Upper lobe of left lung (tissue), 6 donors: ENCODE results near the gene KLHL10. TPM values are rescaled to one million over a fixed set of nuclear protein-coding genes. Genes with fewer than 3 reads are reported as not detected.
"Not testable (repeated sequence)": the region's sequence is repeated elsewhere in the genome, so short reads cannot be mapped to it uniquely, and the experiment has no call there.

Source experiments
- ATAC-seq, 2 donors: fragments of 200-7000 bp; cut with Tn5 transposase; one replicate each; pipeline ENCODE4 v1.9.1; 2022; ENCODE audit warnings: mild to moderate bottlenecking in 2 of 2, moderate library complexity in 2 of 2; ENCODE audit not compliant: low FRiP score in 2 of 2
- DNase-seq, 2 donors: peaks; one replicate each; pipeline ENCODE4 v3.0.0-alpha.2; 2019 to 2020
- H3K27ac ChIP-seq, 4 donors: fragments of 200-600 bp; sonication (generic); one replicate each; pipeline ENCODE4 v1.5.1; 2016 to 2019
- H3K27me3 ChIP-seq, 4 donors: fragments of 200-600 bp; sonication (generic); one replicate each; pipeline ENCODE4 v1.5.1; 2017 to 2019
- H3K36me3 ChIP-seq, 4 donors: fragments of 200-600 bp; sonication (generic); one replicate each; pipeline ENCODE4 v1.5.1; 2016 to 2019
- H3K4me1 ChIP-seq, 4 donors: fragments of 200-600 bp; sonication (generic); one replicate each; pipeline ENCODE4 v1.5.1; 2018 to 2019
- H3K4me3 ChIP-seq, 4 donors: fragments of 200-600 bp; sonication (generic); one replicate each; pipeline ENCODE4 v1.5.1; 2017 to 2019; ENCODE audit warnings: mild to moderate bottlenecking in 2 of 4, moderate library complexity in 1 of 4
- H3K9me3 ChIP-seq, 4 donors: fragments of 200-600 bp; sonication (generic); one replicate each; pipeline ENCODE4 v1.5.1; 2018 to 2019
- EP300 ChIP-seq, 4 donors: sonication (generic); formaldehyde crosslinking; IDR thresholded peaks; one replicate each; pipeline ENCODE4 v1.5.1; 2017; ENCODE audit warnings: antibody characterized with exemption in 4 of 4, control low read depth in 2 of 4
- POLR2A ChIP-seq, 4 donors: fragments of 450-650 bp; IDR thresholded peaks; one replicate each; pipeline ENCODE4 v1.5.1; 2016 to 2017; ENCODE audit warnings: antibody characterized with exemption in 4 of 4, mild to moderate bottlenecking in 2 of 4
- POLR2AphosphoS5 ChIP-seq, 2 donors: sonication (generic); formaldehyde crosslinking; IDR thresholded peaks; one replicate each; pipeline ENCODE4 v1.5.1; 2017; ENCODE audit warnings: antibody characterized with exemption in 2 of 2
- WGBS, 2 donors: methylation state at CpG; one replicate each; pipeline ENCODE4 v1.1.5; 2017 to 2018; 5-methylcytosine and 5-hydroxymethylcytosine counted together
- total RNA-seq, 6 donors: library from RNA; depleted of rRNA in 4 of 6; stranded (reverse); fragments of >200 nt in 4 of 6; gene quantifications; one replicate each; pipeline versions ENCODE4 v1.1.0 to v1.2.1, GENCODE V29; 2016 to 2021
- TF ChIP-seq, protein P1 (sequence below), 6 experiments: fragments of 450-650 bp in 4 of 6; fragments of 200-600 bp in 2 of 6; sonication (generic) in 2 of 6; IDR thresholded peaks; one replicate each; pipeline ENCODE4 v1.5.1; 2016 to 2019; ENCODE audit warnings: antibody characterized with exemption in 6 of 6
- donor health status: DM: no; HTN: no; CAD: no; lungs with moderate emphysema.
- donor health status: DM: no; HTN: yes; CAD: no; lungs with severe emphysema.

KLHL10 gene
- total RNA-seq, 6 donors from 2014 or later, result 0.17 to 1.1 (median 0.37) TPM; not detected in 3

DNA sequence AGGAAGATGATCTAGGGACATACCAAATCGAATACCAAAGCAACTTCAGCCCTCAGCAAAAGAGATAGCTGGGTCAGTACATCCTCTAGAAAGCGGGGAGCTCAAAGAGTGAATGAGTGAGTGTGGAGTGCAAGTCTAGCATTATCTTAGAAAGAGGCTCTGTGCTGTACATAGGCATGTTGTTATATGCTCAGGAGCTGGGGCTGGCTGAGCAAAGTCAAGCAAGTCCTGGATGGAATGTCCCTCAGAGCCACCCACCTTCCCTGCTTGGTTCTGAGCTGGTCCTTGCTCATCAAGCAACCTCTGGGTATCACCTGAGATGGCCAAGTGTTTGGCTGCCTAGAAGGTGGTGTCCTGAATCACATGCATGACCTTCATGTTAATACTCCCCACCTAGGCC is 32.5 kb downstream of the KLHL10 start:
- Histone ChIP-seq H3K36me3 (peaks cover 6 to 86% (median 58%) of the 10 kb centered on the region in 4 donors), H3K4me3 (no peak overlapping the region), H3K27ac (peak overlapping the region in 2 of 4 donors; percentile 4 to 30), H3K4me1 (peaks cover 0 to 5% (median 0%) of the 10 kb centered on the region in 4 donors), H3K27me3 (no peaks in the 10 kb centered on the region), H3K9me3 (no peaks in the 10 kb centered on the region)
- TF ChIP-seq, protein P1, sequence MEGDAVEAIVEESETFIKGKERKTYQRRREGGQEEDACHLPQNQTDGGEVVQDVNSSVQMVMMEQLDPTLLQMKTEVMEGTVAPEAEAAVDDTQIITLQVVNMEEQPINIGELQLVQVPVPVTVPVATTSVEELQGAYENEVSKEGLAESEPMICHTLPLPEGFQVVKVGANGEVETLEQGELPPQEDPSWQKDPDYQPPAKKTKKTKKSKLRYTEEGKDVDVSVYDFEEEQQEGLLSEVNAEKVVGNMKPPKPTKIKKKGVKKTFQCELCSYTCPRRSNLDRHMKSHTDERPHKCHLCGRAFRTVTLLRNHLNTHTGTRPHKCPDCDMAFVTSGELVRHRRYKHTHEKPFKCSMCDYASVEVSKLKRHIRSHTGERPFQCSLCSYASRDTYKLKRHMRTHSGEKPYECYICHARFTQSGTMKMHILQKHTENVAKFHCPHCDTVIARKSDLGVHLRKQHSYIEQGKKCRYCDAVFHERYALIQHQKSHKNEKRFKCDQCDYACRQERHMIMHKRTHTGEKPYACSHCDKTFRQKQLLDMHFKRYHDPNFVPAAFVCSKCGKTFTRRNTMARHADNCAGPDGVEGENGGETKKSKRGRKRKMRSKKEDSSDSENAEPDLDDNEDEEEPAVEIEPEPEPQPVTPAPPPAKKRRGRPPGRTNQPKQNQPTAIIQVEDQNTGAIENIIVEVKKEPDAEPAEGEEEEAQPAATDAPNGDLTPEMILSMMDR (IDR thresholded peaks at IDR 0.05), result no peak
- TF ChIP-seq EP300 (IDR thresholded peaks at IDR 0.05), result no peak
- TF ChIP-seq POLR2A (IDR thresholded peaks at IDR 0.05), result no peak
- no peak for TF ChIP-seq POLR2AphosphoS5 (IDR thresholded peaks at IDR 0.05)
- 87 to 92% methylated on average over 2 of the region's 2 CpGs for WGBS, 2 donors
- no peak for ATAC-seq
- no peak for DNase-seq

DNA sequence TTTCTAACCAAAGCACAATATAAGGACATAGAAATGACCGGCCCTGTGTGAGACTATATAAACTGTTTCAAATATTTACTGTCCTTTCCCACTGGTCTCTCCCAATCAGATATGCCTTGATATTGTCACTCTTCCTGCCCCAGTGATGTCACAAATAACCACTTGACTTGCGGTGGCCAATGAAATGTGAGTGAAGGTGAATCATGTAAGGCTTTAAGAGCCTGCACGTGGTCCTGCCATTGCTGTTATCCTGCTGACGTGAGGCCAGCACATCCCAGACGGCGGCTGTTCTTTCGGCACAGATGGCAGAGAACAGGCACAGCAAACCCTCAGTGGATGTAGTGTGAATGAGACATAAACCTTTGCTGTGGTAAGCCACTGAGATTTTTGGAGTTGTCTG is 33.0 kb downstream of the KLHL10 start:
- 89% methylated on average over 7 of the region's 7 CpGs for WGBS, 2 donors
- peaks cover 6 to 89% (median 58%) of the 10 kb centered on the region in 4 donors for H3K36me3 ChIP-seq
- DNase-seq (no peak), ATAC-seq (no peak)
- H3K9me3 ChIP-seq, result no peaks in the 10 kb centered on the region
- no peaks in the 10 kb centered on the region for H3K27me3 ChIP-seq
- H3K4me3 ChIP-seq, result no peak overlapping the region
- peaks cover 0 to 3% (median 0%) of the 10 kb centered on the region in 4 donors for H3K4me1 ChIP-seq
- TF ChIP-seq, protein P1 (IDR thresholded peaks at IDR 0.05), result no peak
- TF ChIP-seq EP300 (IDR thresholded peaks at IDR 0.05), result no peak
- TF ChIP-seq POLR2A (IDR thresholded peaks at IDR 0.05), result no peak
- no peak for TF ChIP-seq POLR2AphosphoS5 (IDR thresholded peaks at IDR 0.05)
- no peak overlapping the region for H3K27ac ChIP-seq

DNA sequence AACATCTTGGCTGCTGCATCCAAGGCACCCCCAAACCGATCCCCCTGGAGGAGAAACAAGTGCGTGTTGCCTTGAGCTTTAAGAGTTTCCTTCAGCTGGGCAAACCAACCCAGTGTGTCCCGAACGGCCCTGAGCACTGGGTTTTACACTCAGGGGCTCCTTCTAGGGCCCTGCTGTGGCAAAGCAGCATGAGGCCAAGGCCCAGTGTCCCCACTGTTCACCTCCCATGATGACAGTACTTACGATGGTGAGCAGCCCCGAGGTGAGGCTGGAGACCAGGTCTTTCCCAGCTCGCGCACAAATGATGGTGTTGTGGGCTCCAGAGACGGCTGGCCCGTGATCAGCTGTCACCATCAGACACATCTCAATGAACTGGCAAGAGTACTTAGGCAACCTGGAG is 34.2 kb downstream of the KLHL10 start:
- WGBS, 2 donors, result 95 to 96% methylated on average over 10 of the region's 10 CpGs
- ATAC-seq (no peak), DNase-seq (no peak)
- H3K27me3 ChIP-seq, result no peaks in the 10 kb centered on the region
- peaks cover 0 to 3% (median 0%) of the 10 kb centered on the region in 4 donors for H3K4me1 ChIP-seq
- H3K27ac ChIP-seq, result no peak overlapping the region
- no peaks in the 10 kb centered on the region for H3K9me3 ChIP-seq
- H3K4me3 ChIP-seq, result no peak overlapping the region
- no peak for TF ChIP-seq POLR2AphosphoS5 (IDR thresholded peaks at IDR 0.05)
- no peak for TF ChIP-seq POLR2A (IDR thresholded peaks at IDR 0.05)
- TF ChIP-seq, protein P1 (IDR thresholded peaks at IDR 0.05), result no peak
- no peak for TF ChIP-seq EP300 (IDR thresholded peaks at IDR 0.05)
- H3K36me3 ChIP-seq, result peaks cover 6 to 88% (median 60%) of the 10 kb centered on the region in 4 donors

DNA sequence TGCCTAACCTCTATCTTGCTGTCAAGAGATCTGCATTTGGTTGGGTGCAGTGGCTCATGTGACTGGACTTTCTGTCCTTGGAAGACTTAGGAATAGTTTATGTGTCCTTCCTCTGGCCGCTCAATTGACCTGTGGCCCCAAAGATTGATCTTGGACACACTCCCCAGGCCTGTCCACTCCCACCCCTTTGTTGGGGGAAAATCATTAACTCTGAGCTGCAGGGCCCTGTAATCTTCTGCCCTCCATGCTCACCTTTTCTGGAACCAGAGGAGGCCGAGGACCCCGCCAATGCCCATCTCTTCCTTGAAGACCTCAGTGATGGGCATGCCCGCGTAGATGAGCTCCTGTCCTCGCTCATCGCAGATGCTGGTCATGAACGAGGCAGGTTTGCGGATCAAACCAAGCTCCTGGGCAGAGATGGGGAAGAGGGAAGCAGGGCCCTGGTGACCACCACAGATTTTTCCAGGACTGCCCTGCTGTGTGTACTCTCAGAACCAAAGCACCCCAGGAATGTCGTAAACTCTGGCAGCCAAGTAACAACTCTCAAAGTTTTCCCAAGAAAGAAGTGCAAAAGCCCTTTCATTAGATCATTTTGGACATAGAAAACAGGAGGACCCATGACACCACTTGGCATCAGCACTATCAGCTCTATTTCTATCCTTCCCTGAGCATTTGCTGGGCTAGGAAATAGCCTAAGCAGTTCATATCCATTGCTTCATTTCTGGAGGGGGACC is 36.1 kb downstream of the KLHL10 start:
- H3K36me3 ChIP-seq, result peaks cover 19 to 88% (median 69%) of the 10 kb centered on the region in 4 donors
- H3K9me3 ChIP-seq, result no peaks in the 10 kb centered on the region
- ATAC-seq (no peak), DNase-seq (no peak)
- H3K27ac ChIP-seq, result no peak overlapping the region
- WGBS, 2 donors, result 94 to 98% methylated on average over 10 of the region's 10 CpGs
- no peaks in the 10 kb centered on the region for H3K27me3 ChIP-seq
- H3K4me3 ChIP-seq, result no peak overlapping the region
- no peak for TF ChIP-seq POLR2AphosphoS5 (IDR thresholded peaks at IDR 0.05)
- no peak for TF ChIP-seq EP300 (IDR thresholded peaks at IDR 0.05)
- no peak for TF ChIP-seq POLR2A (IDR thresholded peaks at IDR 0.05)
- TF ChIP-seq, protein P1 (IDR thresholded peaks at IDR 0.05), result no peak
- H3K4me1 ChIP-seq, result peaks cover 0 to 3% (median 0%) of the 10 kb centered on the region in 4 donors

DNA sequence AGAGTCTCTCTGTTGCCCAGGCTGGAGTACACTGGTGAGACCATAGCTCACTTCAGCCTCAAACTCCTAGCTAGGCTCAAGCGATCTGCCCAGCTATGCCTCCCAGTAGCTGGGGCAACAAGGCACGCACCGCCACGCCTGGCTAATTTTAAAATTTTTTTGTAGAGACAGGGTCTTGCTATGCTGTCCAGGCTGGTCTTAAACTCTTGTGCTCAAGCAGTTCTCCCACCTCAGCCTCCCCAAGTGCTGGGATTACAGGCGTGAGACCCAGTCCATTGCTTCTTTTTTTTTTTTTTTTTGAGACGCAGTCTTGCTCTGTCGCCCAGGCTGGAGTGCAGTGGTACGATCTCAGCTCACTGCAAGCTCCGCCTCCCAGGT is 36.7 kb downstream of the KLHL10 start:
- not testable (repeated sequence) for H3K9me3 ChIP-seq, H3K27ac ChIP-seq, H3K4me3 ChIP-seq, H3K27me3 ChIP-seq, DNase-seq, H3K4me1 ChIP-seq
- H3K36me3 ChIP-seq, result peaks cover 23 to 88% (median 71%) of the 10 kb centered on the region in 4 donors
- ATAC-seq, result peak in 1 of 2 donors; percentile 13
- 96% methylated on average over 9 of the region's 9 CpGs for WGBS, 2 donors
